Measurements from ENCODE around the gene SYT9.
"Not testable (repeated sequence)": the region's sequence is repeated elsewhere in the genome, so short reads cannot be mapped to it uniquely, and the experiment has no call there.

The SYT9 gene

GRCh38 chr11:7506243-7506642 lies 254.5 kb downstream of the SYT9 start:
- no peak for DNase-seq (ENCODE audit: low spot score)

- DNase-seq (ENCODE audit: low spot score): no peak
Observed at GRCh38 chr11:7508087-7508486, 256.4 kb downstream of the SYT9 start.

- DNase-seq (ENCODE audit: low spot score): no peak
Observed at GRCh38 chr11:7509966-7510365, 258.3 kb downstream of the SYT9 start.

- DNase-seq (ENCODE audit: low spot score): no peak
Observed at GRCh38 chr11:7511401-7511800, 259.7 kb downstream of the SYT9 start.

GRCh38 chr11:7512525-7513233 lies 261.0 kb downstream of the SYT9 start:
- no peak for DNase-seq (ENCODE audit: low spot score)

GRCh38 chr11:7513234-7514098 lies 261.8 kb downstream of the SYT9 start, which contains the start of gene PPFIBP2:
Gene PPFIBP2 (plus strand): TSS chr11:7513999. CDS start chr11:7549476, 35,477 bp downstream.
- peak; percentile 89 for DNase-seq (ENCODE audit: low spot score)

- DNase-seq (ENCODE audit: low spot score): no peak
Observed at GRCh38 chr11:7514099-7514591, 262.4 kb downstream of the SYT9 start.

GRCh38 chr11:7515447-7515886 lies 263.8 kb downstream of the SYT9 start:
- DNase-seq (ENCODE audit: low spot score): no peak

- no peak for DNase-seq (ENCODE audit: low spot score)
Observed at GRCh38 chr11:7516475-7516874, 264.8 kb downstream of the SYT9 start.

GRCh38 chr11:7517743-7518142 lies 266.0 kb downstream of the SYT9 start:
- not testable (repeated sequence) for DNase-seq (ENCODE audit: low spot score)

Measured in ecto neural progenitor cell (in vitro differentiated cells).